NT2/D1 (cell line): Measurements from ENCODE around the gene UMODL1.

ENCODE experiments used
- DNase-seq: peaks from one replicate; pipeline ENCODE4 v3.0.0-alpha.2; 2011; ENCODE audit warnings: low read depth, low spot score
- H3K27me3 ChIP-seq: 2 replicates; pipeline ENCODE4 v1.6.0; 2011; ENCODE audit warnings: mild to moderate bottlenecking; ENCODE audit not compliant: insufficient read length, insufficient read depth
- H3K36me3 ChIP-seq: 2 replicates; pipeline ENCODE4 v1.6.1; 2011; ENCODE audit warnings: mild to moderate bottlenecking, low read length, mixed read lengths; ENCODE audit not compliant: insufficient read depth, insufficient read length
- H3K4me1 ChIP-seq: 2 replicates; pipeline ENCODE4 v1.5.1; 2011; ENCODE audit not compliant: insufficient read depth, insufficient read length
- H3K4me3 ChIP-seq: 2 replicates; pipeline ENCODE4 v1.5.1; 2011; ENCODE audit warnings: low read depth; ENCODE audit not compliant: insufficient read length
- H3K9ac ChIP-seq: 2 replicates; pipeline ENCODE4 v1.6.0; 2011; ENCODE audit warnings: low read depth; ENCODE audit not compliant: insufficient read length
- H3K9me3 ChIP-seq: 2 replicates; pipeline ENCODE4 v1.5.1; 2011; ENCODE audit warnings: mild to moderate bottlenecking, low read length; ENCODE audit not compliant: insufficient read depth
- SUZ12 ChIP-seq: IDR thresholded peaks from 2 replicates; pipeline ENCODE4 v1.6.1; 2011; ENCODE audit not compliant: insufficient read length, insufficient read depth; ENCODE audit errors: extremely low read depth
- YY1 ChIP-seq: IDR thresholded peaks from 2 replicates; pipeline ENCODE4 v1.6.1; 2011; ENCODE audit not compliant: insufficient read length, insufficient read depth
- ZNF274 ChIP-seq: IDR thresholded peaks from 2 replicates; pipeline ENCODE4 v1.6.1; 2011; ENCODE audit warnings: mild to moderate bottlenecking, low read depth, low read length

The UMODL1 gene

GRCh38 chr21:42188663-42189062 is 117.5 kb downstream of the UMODL1 start:
- peaks cover 6% of the 10 kb centered on the region; the same call in 1 of the 2 replicates for H3K9me3 ChIP-seq
- H3K4me1 ChIP-seq, result peaks cover 5% of the 10 kb centered on the region
- H3K9ac ChIP-seq, result no peak overlapping the region
- H3K4me3 ChIP-seq, result no peak overlapping the region
- H3K36me3 ChIP-seq, result no peaks in the 10 kb centered on the region
- TF ChIP-seq YY1, result no peak
- TF ChIP-seq ZNF274, result no peak
- TF ChIP-seq SUZ12, result no peak
- no peak for DNase-seq
- no peaks in the 10 kb centered on the region for H3K27me3 ChIP-seq

- DNase-seq, result no peak
- no peak overlapping the region for H3K9ac ChIP-seq
- H3K4me3 ChIP-seq, result no peak overlapping the region
- TF ChIP-seq YY1 (no peak), SUZ12 (no peak), ZNF274 (no peak)
- peaks cover 6% of the 10 kb centered on the region for H3K4me1 ChIP-seq
- H3K27me3 ChIP-seq, result no peaks in the 10 kb centered on the region
- peaks cover 6% of the 10 kb centered on the region; the same call in 1 of the 2 replicates for H3K9me3 ChIP-seq
- no peaks in the 10 kb centered on the region for H3K36me3 ChIP-seq
These were observed 118.3 kb downstream of the UMODL1 start for GRCh38 chr21:42189431-42189830.

- peaks cover 6% of the 10 kb centered on the region; the same call in 1 of the 2 replicates for H3K9me3 ChIP-seq
- H3K27me3 ChIP-seq, result no peaks in the 10 kb centered on the region
- no peaks in the 10 kb centered on the region for H3K36me3 ChIP-seq
These were observed 118.9 kb downstream of the UMODL1 start for GRCh38 chr21:42189860-42190485.

GRCh38 chr21:42190486-42190863 is 119.4 kb downstream of the UMODL1 start:
- Histone ChIP-seq H3K9me3 (peaks cover 5% of the 10 kb centered on the region; the same call in 1 of the 2 replicates), H3K4me1 (peaks cover 15% of the 10 kb centered on the region), H3K36me3 (no peaks in the 10 kb centered on the region), H3K4me3 (no peak overlapping the region), H3K9ac (no peak overlapping the region), H3K27me3 (no peaks in the 10 kb centered on the region)
- TF ChIP-seq ZNF274 (no peak), SUZ12 (no peak), YY1 (no peak)
- DNase-seq, result no peak

More at GRCh38 chr21:42189860-42190485, 118.9 kb downstream of the UMODL1 start:
- peaks cover 12% of the 10 kb centered on the region for H3K4me1 ChIP-seq
- H3K9ac ChIP-seq, result no peak overlapping the region
- TF ChIP-seq ZNF274 (no peak), YY1 (no peak), SUZ12 (no peak)
- H3K4me3 ChIP-seq, result no peak overlapping the region
- DNase-seq, result no peak

GRCh38 chr21:42191064-42191463 is 119.9 kb downstream of the UMODL1 start:
- TF ChIP-seq YY1, result no peak
- no peak for TF ChIP-seq ZNF274
- no peak for TF ChIP-seq SUZ12
- Histone ChIP-seq H3K4me1 (peaks cover 15% of the 10 kb centered on the region), H3K4me3 (no peak overlapping the region), H3K9me3 (no peaks in the 10 kb centered on the region), H3K36me3 (no peaks in the 10 kb centered on the region), H3K27me3 (no peaks in the 10 kb centered on the region), H3K9ac (no peak overlapping the region)
- DNase-seq, result no peak

- no peak for DNase-seq
- H3K36me3 ChIP-seq, result no peaks in the 10 kb centered on the region
- H3K4me3 ChIP-seq, result no peak overlapping the region
- TF ChIP-seq ZNF274, result no peak
- no peak for TF ChIP-seq YY1
- TF ChIP-seq SUZ12, result no peak
- H3K27me3 ChIP-seq, result no peaks in the 10 kb centered on the region
- H3K9ac ChIP-seq, result no peak overlapping the region
- no peaks in the 10 kb centered on the region for H3K9me3 ChIP-seq
- peaks cover 15% of the 10 kb centered on the region for H3K4me1 ChIP-seq
These were observed 120.8 kb downstream of the UMODL1 start for GRCh38 chr21:42191696-42192595.
